Ovary (tissue), 3 donors: ENCODE data around the gene ETF1.

Experiments
- POLR2A ChIP-seq: fragments of 450-650 bp; IDR thresholded peaks from one replicate; pipeline ENCODE4 v1.6.1; 2017; ENCODE audit warnings: antibody characterized with exemption, mild to moderate bottlenecking, moderate library complexity
- TF ChIP-seq, protein P1 (sequence below), 3 donors: fragments of 450-650 bp in 2 of 3; fragments of 200-600 bp in 1 of 3; IDR thresholded peaks; one replicate each; pipeline versions ENCODE4 v1.5.1 to v1.8.0; 2016 to 2022; ENCODE audit warnings: antibody characterized with exemption in 3 of 3, mild to moderate bottlenecking in 1 of 3
- donor health status: DM: no; HTN: no; CAD: no.

DNA sequence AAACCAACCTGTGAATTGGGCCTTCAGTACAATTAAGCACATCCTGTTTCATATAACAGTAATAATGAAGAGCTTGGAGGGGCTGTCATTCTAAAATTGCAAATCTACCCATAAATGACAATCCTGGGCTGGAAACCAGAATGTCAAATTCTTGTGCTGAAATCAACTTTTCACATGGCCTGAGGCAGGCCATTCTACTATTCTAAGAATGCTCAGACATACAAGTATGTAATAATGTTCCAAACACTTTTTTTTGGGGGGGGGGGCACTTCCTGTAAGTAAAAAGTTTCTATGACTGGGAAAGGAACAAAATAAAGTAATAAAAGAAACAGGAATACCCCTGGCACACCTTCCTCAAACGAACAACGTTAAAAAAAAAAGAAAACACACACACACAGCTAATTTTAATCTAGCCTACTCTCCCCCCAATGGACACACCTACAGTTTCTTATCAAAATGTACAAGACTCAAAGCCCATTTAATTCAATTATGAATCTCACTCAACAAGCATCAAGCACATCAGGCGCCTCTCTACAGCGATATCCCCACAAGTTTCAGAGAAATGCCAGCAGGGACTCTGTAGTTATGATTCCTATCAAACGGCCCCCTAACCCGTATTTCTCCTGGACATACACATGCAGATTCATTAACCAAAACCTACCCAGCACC lies 1.4 kb downstream of the ETF1 start:
- TF ChIP-seq, protein P1, sequence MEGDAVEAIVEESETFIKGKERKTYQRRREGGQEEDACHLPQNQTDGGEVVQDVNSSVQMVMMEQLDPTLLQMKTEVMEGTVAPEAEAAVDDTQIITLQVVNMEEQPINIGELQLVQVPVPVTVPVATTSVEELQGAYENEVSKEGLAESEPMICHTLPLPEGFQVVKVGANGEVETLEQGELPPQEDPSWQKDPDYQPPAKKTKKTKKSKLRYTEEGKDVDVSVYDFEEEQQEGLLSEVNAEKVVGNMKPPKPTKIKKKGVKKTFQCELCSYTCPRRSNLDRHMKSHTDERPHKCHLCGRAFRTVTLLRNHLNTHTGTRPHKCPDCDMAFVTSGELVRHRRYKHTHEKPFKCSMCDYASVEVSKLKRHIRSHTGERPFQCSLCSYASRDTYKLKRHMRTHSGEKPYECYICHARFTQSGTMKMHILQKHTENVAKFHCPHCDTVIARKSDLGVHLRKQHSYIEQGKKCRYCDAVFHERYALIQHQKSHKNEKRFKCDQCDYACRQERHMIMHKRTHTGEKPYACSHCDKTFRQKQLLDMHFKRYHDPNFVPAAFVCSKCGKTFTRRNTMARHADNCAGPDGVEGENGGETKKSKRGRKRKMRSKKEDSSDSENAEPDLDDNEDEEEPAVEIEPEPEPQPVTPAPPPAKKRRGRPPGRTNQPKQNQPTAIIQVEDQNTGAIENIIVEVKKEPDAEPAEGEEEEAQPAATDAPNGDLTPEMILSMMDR (IDR thresholded peaks at IDR 0.05), result no peak
- TF ChIP-seq POLR2A, result no peak
